Left ventricle myocardium inferior (tissue), 1 donor: ENCODE results near the gene PRDM16. TPM values are rescaled to one million over a fixed set of nuclear protein-coding genes. Genes with fewer than 3 reads are reported as not detected.

Experiments used
- DNase-seq: peaks from one replicate; pipeline ENCODE4 v3.0.0-alpha.2; 2020
- H3K27ac ChIP-seq: fragments of 200-600 bp; replicated peaks from 2 replicates; pipeline ENCODE4 v1.8.0; 2021
- H3K27me3 ChIP-seq: fragments of 200-600 bp; 2 replicates; pipeline ENCODE4 v1.8.0; 2021; ENCODE audit warnings: low read depth
- H3K36me3 ChIP-seq: fragments of 200-600 bp; 2 replicates; pipeline ENCODE4 v1.8.0; 2021
- H3K4me1 ChIP-seq: fragments of 200-600 bp; 2 replicates; pipeline ENCODE4 v1.8.0; 2021
- H3K4me3 ChIP-seq: fragments of 200-600 bp; 2 replicates; pipeline ENCODE4 v1.8.0; 2021; ENCODE audit warnings: mild to moderate bottlenecking, moderate library complexity
- H3K9me3 ChIP-seq: fragments of 200-600 bp; replicated peaks from 2 replicates; pipeline ENCODE4 v1.8.0; 2021
- intact Hi-C: fragments of 100-400 bp; cut with micrococcal nuclease; formaldehyde crosslinking; loops from one replicate; pipeline ENCODE4 v1.11.0; 2022
- total RNA-seq: library from RNA; stranded (reverse); fragmentation: NEBNext Ultra II Directional; extraction: Animal tissue kit (Norgen Biotek cat#: 25700); gene quantifications from one replicate; pipeline ENCODE4 v1.2.1, GENCODE V29; 2021
- TF ChIP-seq, protein P1 (sequence below): fragments of 200-600 bp; IDR thresholded peaks from 2 replicates; pipeline ENCODE4 v1.8.0; 2021; ENCODE audit warnings: antibody characterized with exemption, mild to moderate bottlenecking, borderline replicate concordance
- donor health status: DM: no; HTN: yes; CAD: no; lungs with severe emphysema.

PRDM16 gene
- total RNA-seq, 1 donor from 2014 or later = 16.6 TPM

DNA sequence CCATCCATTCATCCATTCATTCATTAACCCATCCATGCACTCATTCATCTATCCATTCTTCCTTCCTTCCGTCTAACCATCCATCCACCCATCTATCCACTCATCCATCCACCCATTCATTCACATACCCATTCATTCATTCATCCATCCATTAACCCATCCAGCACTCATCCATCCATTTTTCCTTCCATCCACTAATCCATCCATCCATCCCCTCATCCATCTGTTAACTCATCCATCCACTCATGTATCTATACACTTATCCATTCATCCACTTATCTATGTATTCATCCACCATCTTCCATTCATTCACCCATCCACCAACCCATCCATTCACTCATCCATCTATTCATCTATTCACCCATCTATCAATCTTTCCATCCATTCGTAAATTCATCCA is 107.8 kb downstream of the PRDM16 start:
- Histone ChIP-seq H3K9me3 (no peaks in the 10 kb centered on the region), H3K4me1 (peaks cover 39% of the 10 kb centered on the region), H3K27ac (no peak overlapping the region), H3K36me3 (no peaks in the 10 kb centered on the region), H3K4me3 (no peak overlapping the region), H3K27me3 (peaks cover 4% of the 10 kb centered on the region)
- TF ChIP-seq, protein P1, sequence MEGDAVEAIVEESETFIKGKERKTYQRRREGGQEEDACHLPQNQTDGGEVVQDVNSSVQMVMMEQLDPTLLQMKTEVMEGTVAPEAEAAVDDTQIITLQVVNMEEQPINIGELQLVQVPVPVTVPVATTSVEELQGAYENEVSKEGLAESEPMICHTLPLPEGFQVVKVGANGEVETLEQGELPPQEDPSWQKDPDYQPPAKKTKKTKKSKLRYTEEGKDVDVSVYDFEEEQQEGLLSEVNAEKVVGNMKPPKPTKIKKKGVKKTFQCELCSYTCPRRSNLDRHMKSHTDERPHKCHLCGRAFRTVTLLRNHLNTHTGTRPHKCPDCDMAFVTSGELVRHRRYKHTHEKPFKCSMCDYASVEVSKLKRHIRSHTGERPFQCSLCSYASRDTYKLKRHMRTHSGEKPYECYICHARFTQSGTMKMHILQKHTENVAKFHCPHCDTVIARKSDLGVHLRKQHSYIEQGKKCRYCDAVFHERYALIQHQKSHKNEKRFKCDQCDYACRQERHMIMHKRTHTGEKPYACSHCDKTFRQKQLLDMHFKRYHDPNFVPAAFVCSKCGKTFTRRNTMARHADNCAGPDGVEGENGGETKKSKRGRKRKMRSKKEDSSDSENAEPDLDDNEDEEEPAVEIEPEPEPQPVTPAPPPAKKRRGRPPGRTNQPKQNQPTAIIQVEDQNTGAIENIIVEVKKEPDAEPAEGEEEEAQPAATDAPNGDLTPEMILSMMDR = no peak
- intact Hi-C loops = no loop called here
- no peak for DNase-seq

DNA sequence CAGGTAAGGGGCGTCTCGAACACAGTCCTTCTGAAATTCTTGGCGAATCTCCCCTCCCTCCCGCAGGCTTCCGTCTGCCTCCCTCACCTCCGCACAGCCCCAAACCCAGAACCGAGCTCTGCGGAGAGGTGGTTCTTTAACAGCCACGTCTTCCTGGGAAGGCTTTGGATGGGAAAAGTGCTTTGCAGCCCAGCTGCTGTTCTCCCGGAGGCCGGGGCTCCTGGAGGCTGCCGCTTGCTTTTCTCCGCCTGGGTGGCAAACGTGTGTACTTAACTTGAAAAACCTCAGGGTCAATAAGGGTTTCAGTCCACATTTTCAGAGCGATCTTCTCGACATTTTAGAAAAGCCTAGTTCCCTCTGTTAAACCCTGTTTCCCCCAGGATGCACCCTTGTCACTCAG is 109.3 kb downstream of the PRDM16 start:
- Histone ChIP-seq H3K4me1 (peaks cover 26% of the 10 kb centered on the region), H3K27me3 (peaks cover 4% of the 10 kb centered on the region), H3K4me3 (no peak overlapping the region), H3K9me3 (no peaks in the 10 kb centered on the region), H3K36me3 (no peaks in the 10 kb centered on the region), H3K27ac (no peak overlapping the region)
- intact Hi-C loops = no loop called here
- DNase-seq = no peak
- TF ChIP-seq, protein P1 = no peak

DNA sequence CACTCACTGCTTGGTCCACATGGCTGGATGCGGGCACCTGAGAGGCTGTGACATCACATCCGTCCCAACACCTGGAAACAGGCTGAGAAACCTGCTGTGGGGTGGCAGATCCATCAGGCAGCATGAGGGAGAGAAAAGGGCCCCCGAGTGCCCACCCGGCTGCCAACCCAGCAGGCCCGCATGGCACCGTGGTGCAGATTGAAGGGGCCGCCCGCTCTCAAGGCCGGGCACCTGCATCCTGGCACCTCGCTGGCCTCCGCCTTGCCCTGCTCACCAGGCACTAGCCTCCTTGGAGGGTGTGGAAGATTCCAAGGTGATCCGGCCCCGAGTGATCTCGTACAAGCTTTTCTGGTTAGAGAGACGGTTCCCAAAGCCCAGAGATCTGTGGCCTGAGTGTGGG is 110.5 kb downstream of the PRDM16 start:
- no peaks in the 10 kb centered on the region for H3K9me3 ChIP-seq
- no peak overlapping the region for H3K27ac ChIP-seq
- DNase-seq = no peak
- intact Hi-C loops = no loop called here
- H3K4me1 ChIP-seq = peaks cover 17% of the 10 kb centered on the region
- H3K27me3 ChIP-seq = peaks cover 4% of the 10 kb centered on the region
- H3K36me3 ChIP-seq = no peaks in the 10 kb centered on the region
- H3K4me3 ChIP-seq = no peak overlapping the region
- TF ChIP-seq, protein P1 = no peak

DNA sequence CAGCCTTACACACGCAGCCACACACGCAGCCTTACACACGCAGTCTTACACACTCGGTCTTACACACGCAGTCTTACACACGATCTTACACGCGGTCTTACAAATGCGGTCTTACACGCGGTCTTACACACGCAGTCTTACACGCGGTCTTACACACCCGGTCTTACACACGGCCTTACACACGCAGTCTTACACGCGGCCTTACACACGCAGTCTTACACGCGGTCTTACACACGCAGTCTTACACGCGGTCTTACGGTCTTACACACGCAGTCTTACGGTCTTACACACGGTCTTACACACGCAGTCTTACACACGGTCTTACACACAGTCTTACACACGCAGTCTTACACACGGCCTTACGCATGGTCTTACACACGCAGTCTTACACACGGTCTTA is 111.9 kb downstream of the PRDM16 start:
- no peak overlapping the region for H3K4me3 ChIP-seq
- H3K27me3 ChIP-seq = peaks cover 4% of the 10 kb centered on the region
- no peak for DNase-seq
- no peaks in the 10 kb centered on the region for H3K9me3 ChIP-seq
- intact Hi-C loops = no loop called here
- no peaks in the 10 kb centered on the region for H3K36me3 ChIP-seq
- H3K27ac ChIP-seq = no peak overlapping the region
- H3K4me1 ChIP-seq = peaks cover 9% of the 10 kb centered on the region
- TF ChIP-seq, protein P1 = no peak

DNA sequence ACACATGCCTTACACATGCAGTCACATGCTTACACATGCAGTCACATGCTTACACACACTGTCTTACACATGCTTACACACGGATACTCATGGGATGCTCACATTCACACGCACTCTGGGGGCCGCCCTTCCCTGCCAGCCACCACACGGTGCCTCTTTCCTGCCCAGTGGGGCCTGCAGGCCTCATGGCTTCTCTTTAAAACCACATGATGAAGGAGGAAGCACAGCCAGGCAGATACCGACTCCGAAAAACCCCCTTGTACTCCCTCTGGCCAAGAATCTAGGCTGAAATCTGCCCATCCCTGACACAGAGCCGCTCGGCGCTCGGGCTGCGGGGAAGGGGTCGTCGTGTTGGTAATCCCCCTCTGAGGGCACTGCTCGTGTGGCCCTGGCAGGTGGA is 113.0 kb downstream of the PRDM16 start:
- intact Hi-C loops = no loop called here
- DNase-seq = no peak
- Histone ChIP-seq H3K27me3 (peaks cover 4% of the 10 kb centered on the region), H3K27ac (no peak overlapping the region), H3K36me3 (no peaks in the 10 kb centered on the region), H3K4me3 (no peak overlapping the region), H3K4me1 (peaks cover 20% of the 10 kb centered on the region), H3K9me3 (no peaks in the 10 kb centered on the region)
- TF ChIP-seq, protein P1 = no peak

DNA sequence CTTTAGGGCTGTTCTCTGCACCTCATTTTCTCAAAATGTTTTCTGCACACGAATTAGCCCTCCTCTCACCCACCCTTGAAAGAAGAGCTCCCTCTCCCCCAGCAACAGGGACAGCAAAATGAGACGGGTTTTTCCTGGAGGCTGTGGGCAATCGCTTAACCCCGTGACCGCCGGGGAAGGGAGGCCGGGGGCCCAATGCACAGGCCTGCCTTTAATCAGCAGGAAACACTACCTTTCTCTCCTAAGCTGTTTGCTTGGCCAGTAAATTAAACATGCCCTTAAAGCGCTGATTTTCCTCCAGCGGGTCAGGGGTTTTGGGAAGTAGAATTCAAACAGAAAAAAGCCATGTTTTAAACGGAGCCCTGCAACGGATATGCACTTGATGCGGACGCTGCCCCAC is 114.4 kb downstream of the PRDM16 start:
- intact Hi-C loops = no loop called here
- TF ChIP-seq, protein P1 = no peak
- Histone ChIP-seq H3K9me3 (no peaks in the 10 kb centered on the region), H3K4me3 (no peak overlapping the region), H3K27ac (no peak overlapping the region), H3K36me3 (no peaks in the 10 kb centered on the region), H3K4me1 (peaks cover 34% of the 10 kb centered on the region), H3K27me3 (peaks cover 4% of the 10 kb centered on the region)
- no peak for DNase-seq
